GM12878 (cell line): ENCODE results near the gene NAAA. TPM values are rescaled to one million over a fixed set of nuclear protein-coding genes. Genes with fewer than 3 reads are reported as not detected.

ENCODE experiments used
- polyA plus RNA-seq, 11 experiments: library from polyadenylated mRNA; depleted of rRNA in 4 of 11; unstranded in 6 of 11; stranded (reverse) in 5 of 11; fragments of >200 nt; fragmentation: Nextera tagmentation in 4 of 11; fragmentation: Illumina TruSeq in 1 of 11; extraction: Ambion mirVana in 4 of 11; extraction: Trizol in 1 of 11; gene quantifications; 1 replicate in 1 of 11; 2 replicates in 10 of 11; pipeline versions ENCODE4 v1.2.1 to v1.2.3, GENCODE V29; 2011 to 2016; ENCODE audit warnings: inconsistent platforms in 2 of 11, missing spikeins in 2 of 11, low read depth in 1 of 11
- total RNA-seq, 4 experiments: library from RNA; depleted of rRNA in 3 of 4; stranded (reverse); fragments of >200 nt in 3 of 4; fragmentation: Illumina TruSeq in 1 of 4; extraction: Trizol in 1 of 4; gene quantifications; 2 replicates each; pipeline versions ENCODE4 v1.2.1 to v1.2.3, GENCODE V29; 2013 to 2021

The NAAA gene
- total and polyA plus RNA-seq, 10 of the 15 experiments (the other 5 are each of a cell fraction or from before 2014, with no cell fraction given), result 0.60 to 4.9 (median 2.6) TPM

Other genes with a start within 250 kb of the NAAA start
Only the 7 nearest of the 8 such genes appear.
- not detected in 2 replicates for gene PPEF2, start 38.6 kb downstream of the NAAA start, total RNA-seq (2014; rRNA removed)
- not detected in 2 replicates for gene PPEF2, start 38.6 kb downstream of the NAAA start, total RNA-seq (2014; rRNA removed; fragmentation: Illumina TruSeq; extraction: Trizol)
- not detected in 2 replicates for gene PPEF2, start 38.6 kb downstream of the NAAA start, total RNA-seq (2021)
- gene PPEF2, start 38.6 kb downstream of the NAAA start, polyA plus RNA-seq (2011; rRNA removed), result not detected in 2 replicates
- not detected in 2 replicates for gene PPEF2, start 38.6 kb downstream of the NAAA start, polyA plus RNA-seq (2014; fragmentation: Illumina TruSeq; extraction: Trizol)
- not detected for gene PPEF2, start 38.6 kb downstream of the NAAA start, polyA plus RNA-seq (2014; fragmentation: Nextera tagmentation; extraction: Ambion mirVana)
- gene PPEF2, start 38.6 kb downstream of the NAAA start, polyA plus RNA-seq (2014; rRNA removed), result not detected in 2 replicates
- not detected for gene PPEF2, start 38.6 kb downstream of the NAAA start, polyA plus RNA-seq (2016; fragmentation: Nextera tagmentation; extraction: Ambion mirVana)
- 20.5 and 21.2 TPM in 2 replicates for gene SDAD1, start 49.9 kb upstream of the NAAA start, total RNA-seq (2014; rRNA removed)
- gene SDAD1, start 49.9 kb upstream of the NAAA start, total RNA-seq (2014; rRNA removed; fragmentation: Illumina TruSeq; extraction: Trizol), result 34.8 and 36.7 TPM in 2 replicates
- 34.0 and 34.3 TPM in 2 replicates for gene SDAD1, start 49.9 kb upstream of the NAAA start, total RNA-seq (2021)
- 27.1 and 35.6 TPM in 2 replicates for gene SDAD1, start 49.9 kb upstream of the NAAA start, polyA plus RNA-seq (2011; rRNA removed)
- 45.5 and 48.2 TPM in 2 replicates for gene SDAD1, start 49.9 kb upstream of the NAAA start, polyA plus RNA-seq (2014; fragmentation: Illumina TruSeq; extraction: Trizol)
- gene SDAD1, start 49.9 kb upstream of the NAAA start, polyA plus RNA-seq (2014; fragmentation: Nextera tagmentation; extraction: Ambion mirVana), result 10 to 100 TPM; 46.0 to 84.4 TPM
- 18.5 and 22.3 TPM in 2 replicates for gene SDAD1, start 49.9 kb upstream of the NAAA start, polyA plus RNA-seq (2014; rRNA removed)
- 10 to 100 TPM; 63.3 to 75.0 TPM for gene SDAD1, start 49.9 kb upstream of the NAAA start, polyA plus RNA-seq (2016; fragmentation: Nextera tagmentation; extraction: Ambion mirVana)
- 0.06 and 0.38 TPM in 2 replicates for gene CXCL9, start 66.5 kb upstream of the NAAA start, total RNA-seq (2014; rRNA removed)
- 0.22 and 0.32 TPM in 2 replicates for gene CXCL9, start 66.5 kb upstream of the NAAA start, total RNA-seq (2014; rRNA removed; fragmentation: Illumina TruSeq; extraction: Trizol)
- gene CXCL9, start 66.5 kb upstream of the NAAA start, total RNA-seq (2021), result 0.19 and 0.21 TPM in 2 replicates
- gene CXCL9, start 66.5 kb upstream of the NAAA start, polyA plus RNA-seq (2011; rRNA removed), result 0.03 TPM in 1 of 2 replicates, not detected in the other
- gene CXCL9, start 66.5 kb upstream of the NAAA start, polyA plus RNA-seq (2014; fragmentation: Illumina TruSeq; extraction: Trizol), result 0.46 and 1.0 TPM in 2 replicates
- under 1 TPM; 0.03 to 0.07 TPM for gene CXCL9, start 66.5 kb upstream of the NAAA start, polyA plus RNA-seq (2014; fragmentation: Nextera tagmentation; extraction: Ambion mirVana)
- 0.24 and 0.32 TPM in 2 replicates for gene CXCL9, start 66.5 kb upstream of the NAAA start, polyA plus RNA-seq (2014; rRNA removed)
- gene CXCL9, start 66.5 kb upstream of the NAAA start, polyA plus RNA-seq (2016; fragmentation: Nextera tagmentation; extraction: Ambion mirVana), result under 1 TPM; 0.23 to 0.25 TPM
- gene CXCL10, start 82.5 kb upstream of the NAAA start, total RNA-seq (2014; rRNA removed), result 1.8 and 3.2 TPM in 2 replicates
- 2.7 and 2.8 TPM in 2 replicates for gene CXCL10, start 82.5 kb upstream of the NAAA start, total RNA-seq (2014; rRNA removed; fragmentation: Illumina TruSeq; extraction: Trizol)
- 1.3 and 2.2 TPM in 2 replicates for gene CXCL10, start 82.5 kb upstream of the NAAA start, total RNA-seq (2021)
- gene CXCL10, start 82.5 kb upstream of the NAAA start, polyA plus RNA-seq (2011; rRNA removed), result 0.46 and 0.88 TPM in 2 replicates
- gene CXCL10, start 82.5 kb upstream of the NAAA start, polyA plus RNA-seq (2014; fragmentation: Illumina TruSeq; extraction: Trizol), result 2.4 and 4.6 TPM in 2 replicates
- 10 to 100 TPM in 1 of 2 experiments, 1 to 10 TPM in 1; 7.7 to 10.4 TPM for gene CXCL10, start 82.5 kb upstream of the NAAA start, polyA plus RNA-seq (2014; fragmentation: Nextera tagmentation; extraction: Ambion mirVana)
- gene CXCL10, start 82.5 kb upstream of the NAAA start, polyA plus RNA-seq (2014; rRNA removed), result 0.99 and 2.0 TPM in 2 replicates
- 10 to 100 TPM; 15.5 to 19.5 TPM for gene CXCL10, start 82.5 kb upstream of the NAAA start, polyA plus RNA-seq (2016; fragmentation: Nextera tagmentation; extraction: Ambion mirVana)
- not detected in 2 replicates for gene CXCL11, start 95.1 kb upstream of the NAAA start, total RNA-seq (2014; rRNA removed)
- gene CXCL11, start 95.1 kb upstream of the NAAA start, total RNA-seq (2014; rRNA removed; fragmentation: Illumina TruSeq; extraction: Trizol), result not detected in 2 replicates
- not detected in 2 replicates for gene CXCL11, start 95.1 kb upstream of the NAAA start, total RNA-seq (2021)
- gene CXCL11, start 95.1 kb upstream of the NAAA start, polyA plus RNA-seq (2011; rRNA removed), result not detected in 2 replicates
- gene CXCL11, start 95.1 kb upstream of the NAAA start, polyA plus RNA-seq (2014; fragmentation: Illumina TruSeq; extraction: Trizol), result 0.17 TPM in 1 of 2 replicates, not detected in the other
- under 1 TPM in 1 of 2 experiments, not detected in 1; 0.04 TPM for gene CXCL11, start 95.1 kb upstream of the NAAA start, polyA plus RNA-seq (2014; fragmentation: Nextera tagmentation; extraction: Ambion mirVana)
- gene CXCL11, start 95.1 kb upstream of the NAAA start, polyA plus RNA-seq (2014; rRNA removed), result not detected in 2 replicates
- not detected for gene CXCL11, start 95.1 kb upstream of the NAAA start, polyA plus RNA-seq (2016; fragmentation: Nextera tagmentation; extraction: Ambion mirVana)
- not detected in 2 replicates for gene ART3, start 133.7 kb upstream of the NAAA start, total RNA-seq (2014; rRNA removed)
- not detected in 2 replicates for gene ART3, start 133.7 kb upstream of the NAAA start, total RNA-seq (2014; rRNA removed; fragmentation: Illumina TruSeq; extraction: Trizol)
- 0.13 TPM in 1 of 2 replicates, not detected in the other for gene ART3, start 133.7 kb upstream of the NAAA start, total RNA-seq (2021)
- gene ART3, start 133.7 kb upstream of the NAAA start, polyA plus RNA-seq (2011; rRNA removed), result not detected in 2 replicates
- 0.18 TPM in 1 of 2 replicates, not detected in the other for gene ART3, start 133.7 kb upstream of the NAAA start, polyA plus RNA-seq (2014; fragmentation: Illumina TruSeq; extraction: Trizol)
- under 1 TPM in 1 of 2 experiments, not detected in 1; 0.29 TPM for gene ART3, start 133.7 kb upstream of the NAAA start, polyA plus RNA-seq (2014; fragmentation: Nextera tagmentation; extraction: Ambion mirVana)
- gene ART3, start 133.7 kb upstream of the NAAA start, polyA plus RNA-seq (2014; rRNA removed), result 0.23 TPM in 1 of 2 replicates, not detected in the other
- gene ART3, start 133.7 kb upstream of the NAAA start, polyA plus RNA-seq (2016; fragmentation: Nextera tagmentation; extraction: Ambion mirVana), result under 1 TPM in 1 of 2 experiments, not detected in 1; 0.50 TPM
- gene NUP54, start 207.4 kb upstream of the NAAA start, total RNA-seq (2014; rRNA removed), result 40.9 and 48.1 TPM in 2 replicates
- 51.9 and 52.9 TPM in 2 replicates for gene NUP54, start 207.4 kb upstream of the NAAA start, total RNA-seq (2014; rRNA removed; fragmentation: Illumina TruSeq; extraction: Trizol)
- gene NUP54, start 207.4 kb upstream of the NAAA start, total RNA-seq (2021), result 37.2 and 39.6 TPM in 2 replicates
- gene NUP54, start 207.4 kb upstream of the NAAA start, polyA plus RNA-seq (2011; rRNA removed), result 69.0 and 122 TPM in 2 replicates
- 44.1 and 54.6 TPM in 2 replicates for gene NUP54, start 207.4 kb upstream of the NAAA start, polyA plus RNA-seq (2014; fragmentation: Illumina TruSeq; extraction: Trizol)
- 10 to 100 TPM; 17.5 to 27.7 TPM for gene NUP54, start 207.4 kb upstream of the NAAA start, polyA plus RNA-seq (2014; fragmentation: Nextera tagmentation; extraction: Ambion mirVana)
- 31.1 and 33.6 TPM in 2 replicates for gene NUP54, start 207.4 kb upstream of the NAAA start, polyA plus RNA-seq (2014; rRNA removed)
- gene NUP54, start 207.4 kb upstream of the NAAA start, polyA plus RNA-seq (2016; fragmentation: Nextera tagmentation; extraction: Ambion mirVana), result 10 to 100 TPM; 43.7 to 44.6 TPM